ENCODE results near the gene PEAK3. TPM values are rescaled to one million over a fixed set of nuclear protein-coding genes. Genes with fewer than 3 reads are reported as not detected.
A peak's percentile ranks its signal among the peaks of the same experiment; 100 is the strongest.
"Not testable (repeated sequence)": the region's sequence is repeated elsewhere in the genome, so short reads cannot be mapped to it uniquely, and the experiment has no call there.

Gene PEAK3
- total RNA-seq, 1 donor from 2014 or later = 0.50 TPM

GRCh38 chr19:2287585-2288337 lies 5.8 kb upstream of the PEAK3 start:
- DNase-seq (ENCODE audit: low spot score) = no peak
- Mint-ChIP-seq H3K4me3 (ENCODE audit: unreplicated experiment) (no peak overlapping the region), H3K36me3 (ENCODE audit: low read depth) (no peaks in the 10 kb centered on the region), H3K27ac (ENCODE audit: unreplicated experiment) (no peak overlapping the region), H3K4me1 (ENCODE audit: low read depth) (peaks cover 9% of the 10 kb centered on the region), H3K27me3 (ENCODE audit: low read depth) (peaks cover 13% of the 10 kb centered on the region), H3K9me3 (ENCODE audit: low read depth) (no peaks in the 10 kb centered on the region)
- TF ChIP-seq, protein P1, sequence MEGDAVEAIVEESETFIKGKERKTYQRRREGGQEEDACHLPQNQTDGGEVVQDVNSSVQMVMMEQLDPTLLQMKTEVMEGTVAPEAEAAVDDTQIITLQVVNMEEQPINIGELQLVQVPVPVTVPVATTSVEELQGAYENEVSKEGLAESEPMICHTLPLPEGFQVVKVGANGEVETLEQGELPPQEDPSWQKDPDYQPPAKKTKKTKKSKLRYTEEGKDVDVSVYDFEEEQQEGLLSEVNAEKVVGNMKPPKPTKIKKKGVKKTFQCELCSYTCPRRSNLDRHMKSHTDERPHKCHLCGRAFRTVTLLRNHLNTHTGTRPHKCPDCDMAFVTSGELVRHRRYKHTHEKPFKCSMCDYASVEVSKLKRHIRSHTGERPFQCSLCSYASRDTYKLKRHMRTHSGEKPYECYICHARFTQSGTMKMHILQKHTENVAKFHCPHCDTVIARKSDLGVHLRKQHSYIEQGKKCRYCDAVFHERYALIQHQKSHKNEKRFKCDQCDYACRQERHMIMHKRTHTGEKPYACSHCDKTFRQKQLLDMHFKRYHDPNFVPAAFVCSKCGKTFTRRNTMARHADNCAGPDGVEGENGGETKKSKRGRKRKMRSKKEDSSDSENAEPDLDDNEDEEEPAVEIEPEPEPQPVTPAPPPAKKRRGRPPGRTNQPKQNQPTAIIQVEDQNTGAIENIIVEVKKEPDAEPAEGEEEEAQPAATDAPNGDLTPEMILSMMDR (IDR thresholded peaks at IDR 0.05) = no peak

DNA sequence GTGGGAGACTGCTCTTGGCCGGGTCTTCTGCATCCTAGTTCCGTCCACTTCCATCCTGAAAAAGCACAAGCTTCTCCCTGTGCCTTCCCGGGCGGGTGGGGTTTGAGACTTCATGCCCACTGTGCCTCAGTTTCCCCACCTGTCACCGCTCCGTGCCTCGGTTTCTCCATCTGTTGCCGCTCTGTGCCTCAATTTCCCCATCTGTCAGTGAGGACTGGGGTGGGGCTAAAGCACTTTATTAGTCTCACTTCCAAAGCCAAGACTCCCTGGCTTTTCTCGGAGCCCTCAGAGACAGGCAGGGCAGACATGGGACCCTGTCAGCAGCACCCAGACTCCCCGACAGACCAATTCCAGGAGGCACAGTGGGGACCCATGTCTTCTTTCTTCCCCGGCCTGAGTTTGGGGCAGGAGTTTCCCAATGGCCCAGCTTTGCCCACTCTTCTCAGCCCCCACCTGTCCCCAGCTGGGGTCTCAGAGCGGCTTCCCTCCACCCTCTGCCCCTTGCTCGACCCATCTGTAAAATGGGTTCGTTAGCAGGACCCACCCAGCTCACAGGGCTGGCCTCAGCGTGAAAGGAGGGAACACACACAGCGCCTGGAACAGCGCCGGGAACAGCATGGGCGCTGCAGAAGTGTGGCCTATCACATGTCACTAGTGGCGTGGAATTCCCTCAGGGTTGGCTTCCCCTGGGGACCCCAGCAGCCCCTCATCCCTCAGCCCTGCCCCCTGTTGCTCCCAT lies 4.6 kb upstream of the PEAK3 start:
- TF ChIP-seq, protein P1 (IDR thresholded peaks at IDR 0.05) = no peak
- DNase-seq (ENCODE audit: low spot score) = no peak
- H3K4me1 Mint-ChIP-seq (ENCODE audit: low read depth) = peaks cover 21% of the 10 kb centered on the region
- no peaks in the 10 kb centered on the region for H3K36me3 Mint-ChIP-seq (ENCODE audit: low read depth)
- no peaks in the 10 kb centered on the region for H3K9me3 Mint-ChIP-seq (ENCODE audit: low read depth)
- H3K4me3 Mint-ChIP-seq (ENCODE audit: unreplicated experiment) = no peak overlapping the region
- no peak overlapping the region for H3K27ac Mint-ChIP-seq (ENCODE audit: unreplicated experiment)
- H3K27me3 Mint-ChIP-seq (ENCODE audit: low read depth) = peaks cover 13% of the 10 kb centered on the region

DNA sequence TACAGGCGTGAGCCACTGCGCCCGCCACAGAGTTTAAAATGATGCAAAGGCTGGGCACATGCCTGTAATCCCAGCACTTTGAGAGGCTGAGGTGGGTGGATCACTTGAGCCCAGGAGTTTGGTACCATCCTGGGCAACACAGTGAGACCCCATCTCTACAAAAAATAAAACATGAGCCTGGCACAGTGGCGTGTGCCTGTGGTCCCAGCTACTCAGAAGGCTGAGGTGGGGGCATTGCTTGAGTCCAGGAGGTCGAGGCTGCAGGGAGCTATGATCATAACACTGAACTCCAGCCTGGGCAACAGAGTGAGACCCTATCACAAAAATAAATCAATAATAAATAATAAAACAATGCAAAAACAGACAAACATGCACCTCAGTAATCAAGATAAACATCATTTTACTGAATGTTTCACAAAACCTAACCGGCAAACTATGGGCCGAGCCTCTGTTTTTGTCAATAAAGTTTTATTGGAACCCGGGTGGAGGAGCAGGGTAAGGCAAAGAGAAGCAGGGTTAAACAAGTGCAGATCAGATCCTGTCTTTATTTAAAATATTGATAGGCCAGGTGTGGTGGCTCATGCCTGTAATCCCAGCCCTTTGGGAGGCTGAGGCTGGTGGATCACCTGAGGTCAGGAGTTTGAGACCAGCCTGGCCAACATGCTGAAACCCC lies 2.0 kb upstream of the PEAK3 start:
- DNase-seq (ENCODE audit: low spot score) = no peak
- TF ChIP-seq, protein P1 (IDR thresholded peaks at IDR 0.05) = no peak
- H3K27me3 Mint-ChIP-seq (ENCODE audit: low read depth) = peaks cover 7% of the 10 kb centered on the region
- no peak overlapping the region for H3K4me3 Mint-ChIP-seq (ENCODE audit: unreplicated experiment)
- H3K36me3 Mint-ChIP-seq (ENCODE audit: low read depth) = no peaks in the 10 kb centered on the region
- H3K9me3 Mint-ChIP-seq (ENCODE audit: low read depth) = no peaks in the 10 kb centered on the region
- H3K27ac Mint-ChIP-seq (ENCODE audit: unreplicated experiment) = no peak overlapping the region
- peaks cover 16% of the 10 kb centered on the region for H3K4me1 Mint-ChIP-seq (ENCODE audit: low read depth)

- peak overlapping the region; percentile 42 for H3K27ac Mint-ChIP-seq (ENCODE audit: unreplicated experiment)
- H3K27me3 Mint-ChIP-seq (ENCODE audit: low read depth) = no peaks in the 10 kb centered on the region
- no peaks in the 10 kb centered on the region for H3K9me3 Mint-ChIP-seq (ENCODE audit: low read depth)
- TF ChIP-seq, protein P1 (IDR thresholded peaks at IDR 0.05) = no peak
- H3K4me1 Mint-ChIP-seq (ENCODE audit: low read depth) = peaks cover 16% of the 10 kb centered on the region
- H3K36me3 Mint-ChIP-seq (ENCODE audit: low read depth) = no peaks in the 10 kb centered on the region
- H3K4me3 Mint-ChIP-seq (ENCODE audit: unreplicated experiment) = peak overlapping the region; percentile 53
- DNase-seq (ENCODE audit: low spot score) = no peak
Measured at GRCh38 chr19:2282862-2283237, 875 bp upstream of the PEAK3 start.

DNA sequence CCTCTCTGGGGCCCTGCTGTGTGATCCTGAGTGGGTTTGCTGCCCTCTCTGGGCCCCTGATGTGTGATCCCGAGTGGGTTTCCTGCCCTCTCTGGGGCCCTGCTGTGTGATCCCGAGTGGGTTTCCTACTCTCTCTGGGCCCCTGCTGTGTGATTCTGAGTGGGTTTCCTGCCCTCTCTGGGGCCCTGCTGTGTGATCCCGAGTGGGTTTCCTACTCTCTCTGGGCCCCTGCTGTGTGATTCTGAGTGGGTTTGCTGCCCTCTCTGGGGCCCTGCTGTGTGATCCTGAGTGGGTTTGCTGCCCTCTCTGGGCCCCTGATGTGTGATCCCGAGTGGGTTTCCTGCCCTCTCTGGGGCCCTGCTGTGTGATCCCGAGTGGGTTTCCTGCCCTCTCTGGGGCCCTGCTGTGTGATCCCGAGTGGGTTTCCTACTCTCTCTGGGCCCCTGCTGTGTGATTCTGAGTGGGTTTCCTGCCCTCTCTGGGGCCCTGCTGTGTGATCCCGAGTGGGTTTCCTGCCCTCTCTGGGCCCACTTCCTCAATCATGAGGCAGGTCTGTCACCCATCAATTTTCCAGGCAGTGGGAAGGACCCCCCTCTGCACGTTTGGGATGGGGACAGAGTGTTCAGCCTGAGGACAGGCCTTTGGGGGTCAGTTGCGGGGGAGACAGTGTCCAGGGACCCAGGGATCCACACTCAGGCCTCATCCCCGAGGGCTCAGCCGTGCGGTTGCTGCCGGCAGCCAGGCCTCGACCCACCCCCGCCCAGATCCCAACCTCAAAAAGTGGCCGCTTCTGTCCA lies 512 bp downstream of the PEAK3 start:
- peak overlapping the region; percentile 69 for H3K27ac Mint-ChIP-seq (ENCODE audit: unreplicated experiment)
- peak overlapping the region; percentile 64 for H3K4me3 Mint-ChIP-seq (ENCODE audit: unreplicated experiment)

More for the DNA sequence above, 512 bp downstream of the PEAK3 start:
- not testable (repeated sequence) for H3K9me3 Mint-ChIP-seq (ENCODE audit: low read depth); H3K36me3 Mint-ChIP-seq (ENCODE audit: low read depth); H3K27me3 Mint-ChIP-seq (ENCODE audit: low read depth); DNase-seq (ENCODE audit: low spot score)
- H3K4me1 Mint-ChIP-seq (ENCODE audit: low read depth) = peaks cover 16% of the 10 kb centered on the region
